Activated CD8-positive, alpha-beta T cell treated with anti-CD3 and anti-CD28 coated beads for 36 hours (primary cell): ENCODE data around the gene S1PR4. TPM values are rescaled to one million over a fixed set of nuclear protein-coding genes. Genes with fewer than 3 reads are reported as not detected.

Source experiments
- ATAC-seq: fragments of 200-7000 bp; cut with Tn5 transposase; one replicate; pipeline ENCODE4 v1.10.0; 2021; ENCODE audit warnings: mild to moderate bottlenecking, moderate library complexity
- CTCF ChIA-PET: fragments of 350-600 bp; sonication (Branson Sonifier 250); formaldehyde crosslinking; loops from one replicate; lab custom pipeline; 2021; ENCODE audit warnings: antibody characterized with exemption; lab: Charles Lee
- POLR2A ChIA-PET: fragments of 350-600 bp; sonication (Branson Sonifier 250); formaldehyde crosslinking; loops from one replicate; lab custom pipeline; 2021; ENCODE audit warnings: antibody characterized with exemption; lab: Charles Lee
- DNase-seq: peaks from one replicate; pipeline ENCODE4 v3.0.0-alpha.2; 2020
- H3K27ac Mint-ChIP-seq: one replicate; pipeline ENCODE4 v1.8.0; 2021; ENCODE audit warnings: mild to moderate bottlenecking, mixed read lengths
- H3K27me3 Mint-ChIP-seq: one replicate; pipeline ENCODE4 v1.8.0; 2021; ENCODE audit warnings: mixed read lengths
- H3K36me3 Mint-ChIP-seq: one replicate; pipeline ENCODE4 v1.8.0; 2021; ENCODE audit warnings: low read depth, mixed read lengths
- H3K4me1 Mint-ChIP-seq: one replicate; pipeline ENCODE4 v1.8.0; 2021; ENCODE audit warnings: low read depth, mixed read lengths
- H3K4me3 Mint-ChIP-seq: one replicate; pipeline ENCODE4 v1.8.0; 2021; ENCODE audit warnings: mild to moderate bottlenecking, moderate library complexity, mixed read lengths
- H3K9me3 Mint-ChIP-seq: one replicate; pipeline ENCODE4 v1.8.0; 2021; ENCODE audit warnings: mixed read lengths
- CTCF ChIP-seq: fragments of 200-600 bp; IDR thresholded peaks from one replicate; pipeline ENCODE4 v1.8.0; 2022; ENCODE audit warnings: antibody characterized with exemption, mild to moderate bottlenecking
- intact Hi-C: fragments of 100-400 bp; cut with micrococcal nuclease; formaldehyde crosslinking; loops from one replicate; pipeline ENCODE4 v1.10.0; 2022
- total RNA-seq, 2 experiments: library from RNA; stranded (reverse); gene quantifications; one replicate each; pipeline ENCODE4 v1.2.3, GENCODE V29; 2021

The S1PR4 gene
- total RNA-seq, 2 experiments from 2014 or later = 48.5 to 51.9 TPM

GRCh38 chr19:3176715-3177501 lies 1.7 kb upstream of the S1PR4 start:
- Mint-ChIP-seq H3K36me3 (peaks cover 24% of the 10 kb centered on the region), H3K4me3 (peak overlapping the region; percentile 69), H3K27ac (peak overlapping the region; percentile 85), H3K9me3 (no peaks in the 10 kb centered on the region), H3K27me3 (no peaks in the 10 kb centered on the region), H3K4me1 (peaks cover 19% of the 10 kb centered on the region)
- intact Hi-C loops = no loop called here
- ATAC-seq (peak; percentile 63), DNase-seq (peak; percentile 83)
- no peak for TF ChIP-seq CTCF
- ChIA-PET CTCF (interaction anchor here (0.9 kb wide), 1 partner anchor 15 kb away, joined by 3 read pairs; no protein-coding TSS in a partner anchor), POLR2A (no interaction called here)

- ATAC-seq (peak; percentile 6), DNase-seq (peak; percentile 55)
- Mint-ChIP-seq H3K27me3 (no peaks in the 10 kb centered on the region), H3K4me1 (peaks cover 34% of the 10 kb centered on the region), H3K9me3 (no peaks in the 10 kb centered on the region), H3K4me3 (peak overlapping the region; percentile 89), H3K27ac (peak overlapping the region; percentile 95), H3K36me3 (peaks cover 34% of the 10 kb centered on the region)
- ChIA-PET POLR2A (interaction anchor here (1.1 to 1.7 kb wide), 6 partner anchors 8 to 121 kb away, joined by 3 to 5 read pairs (median 3); partner anchors contain the start of genes GNA11 and TLE5), CTCF (interaction anchor here (1.3 kb wide), 1 partner anchor 229 kb away, joined by 3 read pairs; no protein-coding TSS in a partner anchor)
- intact Hi-C loops = no loop called here
- no peak for TF ChIP-seq CTCF
Measured at GRCh38 chr19:3178973-3179738, 587 bp downstream of the S1PR4 start.

- Mint-ChIP-seq H3K9me3 (no peaks in the 10 kb centered on the region), H3K4me3 (peak overlapping the region; percentile 89), H3K4me1 (peaks cover 40% of the 10 kb centered on the region), H3K27me3 (no peaks in the 10 kb centered on the region), H3K36me3 (peaks cover 37% of the 10 kb centered on the region), H3K27ac (peak overlapping the region; percentile 95)
- CTCF ChIA-PET = interaction anchor here (1.3 kb wide), 1 partner anchor 229 kb away, joined by 3 read pairs; no protein-coding TSS in a partner anchor
- POLR2A ChIA-PET = interaction anchor here (0.6 to 1.7 kb wide), 7 partner anchors 9 to 122 kb away, joined by 3 to 5 read pairs (median 3); partner anchors contain the start of genes GNA11 and TLE5
- no peak for TF ChIP-seq CTCF
- DNase-seq (peak; percentile 70), ATAC-seq (peak; percentile 12)
- intact Hi-C loops = no loop called here
Measured at GRCh38 chr19:3179739-3180293, 1.2 kb downstream of the S1PR4 start.

- no peak for TF ChIP-seq CTCF
- Mint-ChIP-seq H3K4me1 (peaks cover 52% of the 10 kb centered on the region), H3K4me3 (peak overlapping the region; percentile 84), H3K9me3 (no peaks in the 10 kb centered on the region), H3K36me3 (peaks cover 53% of the 10 kb centered on the region), H3K27ac (peak overlapping the region; percentile 69), H3K27me3 (no peaks in the 10 kb centered on the region)
- ATAC-seq (no peak), DNase-seq (no peak)
- intact Hi-C loops = no loop called here
- CTCF ChIA-PET = interaction anchor here (0.5 to 1.7 kb wide), 8 partner anchors 20 to 301 kb away, joined by 3 to 8 read pairs (median 4); no protein-coding TSS in a partner anchor
- POLR2A ChIA-PET = no interaction called here
Measured at GRCh38 chr19:3183721-3184641, 5.4 kb downstream of the S1PR4 start.
